Astrocyte (in vitro differentiated cells and primary cell): ENCODE data around the gene EP400. TPM values are rescaled to one million over a fixed set of nuclear protein-coding genes. Genes with fewer than 3 reads are reported as not detected.

ENCODE experiments used
- DNase-seq: peaks from one replicate; pipeline ENCODE4 v3.0.0-alpha.2; 2010; ENCODE audit warnings: low read depth
- FAIRE-seq: peaks from 2 replicates; lab custom pipeline; 2011; peaks lifted over from hg19 to GRCh38; lab: Jason Lieb, UNC
- H2AFZ ChIP-seq: 2 replicates; pipeline ENCODE4 v1.6.0; 2012; ENCODE audit warnings: low read depth, low read length, inconsistent platforms
- H3K27ac ChIP-seq: 2 replicates; pipeline ENCODE4 v1.5.1; 2011; ENCODE audit warnings: low read depth, low read length, inconsistent platforms
- H3K27me3 ChIP-seq: 2 replicates; pipeline ENCODE4 v1.6.0; 2011; ENCODE audit warnings: low read length, inconsistent platforms; ENCODE audit not compliant: insufficient read depth
- H3K36me3 ChIP-seq: 2 replicates; pipeline ENCODE4 v1.5.1; 2011; ENCODE audit warnings: low read length, inconsistent platforms; ENCODE audit not compliant: insufficient read depth
- H3K4me1 ChIP-seq: 2 replicates; pipeline ENCODE4 v1.5.1; 2011; ENCODE audit warnings: low read length, inconsistent platforms; ENCODE audit not compliant: insufficient read depth
- H3K4me2 ChIP-seq: 2 replicates; pipeline ENCODE4 v1.6.0; 2012; ENCODE audit warnings: low read length, inconsistent platforms
- H3K4me3 ChIP-seq: 2 replicates; pipeline ENCODE4 v1.5.1; 2011; ENCODE audit warnings: low read depth, mild to moderate bottlenecking, low read length, inconsistent platforms; ENCODE audit not compliant: insufficient read depth
- H3K79me2 ChIP-seq: 2 replicates; pipeline ENCODE4 v1.6.0; 2012; ENCODE audit warnings: mild to moderate bottlenecking, low read length, inconsistent platforms; ENCODE audit not compliant: insufficient read depth
- H3K9ac ChIP-seq: 2 replicates; pipeline ENCODE4 v1.6.0; 2012; ENCODE audit warnings: mild to moderate bottlenecking, low read length, inconsistent platforms
- H3K9me3 ChIP-seq: 2 replicates; pipeline ENCODE4 v1.5.1; 2012; ENCODE audit warnings: low read depth, mild to moderate bottlenecking, low read length, inconsistent platforms; ENCODE audit not compliant: insufficient read depth
- H4K20me1 ChIP-seq: 2 replicates; pipeline ENCODE4 v1.6.0; 2012; ENCODE audit warnings: low read length, inconsistent platforms; ENCODE audit not compliant: insufficient read depth
- H3K27ac Mint-ChIP-seq: one replicate; pipeline ENCODE4 v1.8.0; 2021; ENCODE audit warnings: mild to moderate bottlenecking, mixed read lengths; ENCODE audit not compliant: unreplicated experiment
- H3K27me3 Mint-ChIP-seq: one replicate; pipeline ENCODE4 v1.8.0; 2021; ENCODE audit warnings: low read depth, mixed read lengths; ENCODE audit not compliant: unreplicated experiment
- H3K36me3 Mint-ChIP-seq: one replicate; pipeline ENCODE4 v1.8.0; 2021; ENCODE audit warnings: low read depth, mixed read lengths; ENCODE audit not compliant: unreplicated experiment
- H3K4me1 Mint-ChIP-seq: one replicate; pipeline ENCODE4 v1.8.0; 2021; ENCODE audit warnings: low read depth, mixed read lengths; ENCODE audit not compliant: unreplicated experiment
- H3K4me3 Mint-ChIP-seq: one replicate; pipeline ENCODE4 v1.8.0; 2021; ENCODE audit warnings: mild to moderate bottlenecking, moderate library complexity, mixed read lengths; ENCODE audit not compliant: unreplicated experiment
- H3K9me3 Mint-ChIP-seq: one replicate; pipeline ENCODE4 v1.8.0; 2021; ENCODE audit warnings: mild to moderate bottlenecking, mixed read lengths; ENCODE audit not compliant: unreplicated experiment
- CTCF ChIP-seq: IDR thresholded peaks from 2 replicates; pipeline ENCODE4 v1.5.1; 2011; ENCODE audit warnings: low read depth, mild to moderate bottlenecking, inconsistent platforms, low read length, moderate library complexity; ENCODE audit not compliant: insufficient read depth
- EZH2 ChIP-seq: IDR thresholded peaks from 2 replicates; pipeline ENCODE4 v1.6.1; 2012; ENCODE audit warnings: mild to moderate bottlenecking, low read length, inconsistent platforms; ENCODE audit not compliant: insufficient read depth
- total RNA-seq: library from RNA; stranded (reverse); gene quantifications from 2 replicates; pipeline ENCODE4 v1.2.1, GENCODE V29; 2021

EP400 gene
- total RNA-seq, 1 donor from 2014 or later = 39.8 TPM

DNA sequence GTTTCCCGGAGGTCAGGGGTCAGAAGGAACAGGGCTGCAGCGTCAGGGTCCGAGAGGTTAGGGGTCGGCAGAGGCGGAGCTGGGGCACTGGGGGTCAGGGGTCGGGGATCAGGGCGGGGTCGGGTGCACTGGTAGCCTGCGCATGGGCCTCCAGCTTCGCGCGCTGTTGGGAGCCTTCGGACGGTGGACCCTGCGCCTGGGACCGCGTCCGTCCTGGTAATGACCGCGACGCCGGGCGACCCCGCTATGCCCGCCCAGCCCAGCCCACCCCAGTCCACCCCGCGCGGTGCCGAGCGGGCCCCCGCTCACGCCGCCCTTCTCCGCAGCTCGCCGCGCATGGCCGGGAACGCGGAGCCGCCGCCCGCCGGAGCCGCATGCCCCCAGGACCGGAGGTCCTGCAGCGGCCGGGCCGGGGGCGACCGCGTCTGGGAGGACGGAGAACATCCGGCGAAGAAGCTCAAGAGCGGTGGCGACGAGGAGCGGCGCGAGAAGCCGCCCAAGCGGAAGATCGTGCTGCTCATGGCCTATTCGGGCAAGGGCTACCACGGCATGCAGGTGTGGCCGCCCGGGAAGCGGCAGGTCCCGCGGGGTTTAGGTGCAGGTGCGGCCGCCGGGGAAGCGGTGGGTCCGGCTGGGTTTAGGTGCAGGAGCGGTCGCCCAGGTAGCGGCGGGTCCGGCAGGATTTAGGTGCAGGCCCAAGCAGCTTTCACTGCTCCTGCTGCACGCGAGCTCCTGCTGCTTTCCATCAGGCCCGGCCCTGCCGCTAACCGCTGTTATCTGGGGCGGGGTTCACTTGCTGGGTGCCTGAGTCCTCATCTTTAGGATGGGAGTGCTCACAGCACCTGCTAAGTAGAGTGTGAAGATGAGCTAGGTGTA, 19.9 kb upstream of the EP400 start:
- peaks cover 34% of the 10 kb centered on the region for H3K79me2 ChIP-seq
- H2AFZ ChIP-seq = peak overlapping the region; percentile 50
- Mint-ChIP-seq H3K4me1 (peaks cover 7% of the 10 kb centered on the region), H3K36me3 (peaks cover 12% of the 10 kb centered on the region), H3K27me3 (no peaks in the 10 kb centered on the region), H3K9me3 (peaks cover 4% of the 10 kb centered on the region), H3K27ac (peak overlapping the region; percentile 80), H3K4me3 (peak overlapping the region; percentile 92)
- H3K36me3 ChIP-seq = peaks cover 27% of the 10 kb centered on the region
- peak overlapping the region; percentile 49 for H3K27ac ChIP-seq
- H3K27me3 ChIP-seq = no peaks in the 10 kb centered on the region
- TF ChIP-seq EZH2 (no peak), CTCF (no peak)
- H3K4me1 ChIP-seq = no peaks in the 10 kb centered on the region
- DNase-seq (no peak), FAIRE-seq (no peak)
- peak overlapping the region; percentile 81 for H3K4me3 ChIP-seq
- H4K20me1 ChIP-seq = peaks cover 34% of the 10 kb centered on the region
- no peaks in the 10 kb centered on the region for H3K9me3 ChIP-seq
- H3K4me2 ChIP-seq = peak overlapping the region; percentile 97
- peak overlapping the region; percentile 94 for H3K9ac ChIP-seq

DNA sequence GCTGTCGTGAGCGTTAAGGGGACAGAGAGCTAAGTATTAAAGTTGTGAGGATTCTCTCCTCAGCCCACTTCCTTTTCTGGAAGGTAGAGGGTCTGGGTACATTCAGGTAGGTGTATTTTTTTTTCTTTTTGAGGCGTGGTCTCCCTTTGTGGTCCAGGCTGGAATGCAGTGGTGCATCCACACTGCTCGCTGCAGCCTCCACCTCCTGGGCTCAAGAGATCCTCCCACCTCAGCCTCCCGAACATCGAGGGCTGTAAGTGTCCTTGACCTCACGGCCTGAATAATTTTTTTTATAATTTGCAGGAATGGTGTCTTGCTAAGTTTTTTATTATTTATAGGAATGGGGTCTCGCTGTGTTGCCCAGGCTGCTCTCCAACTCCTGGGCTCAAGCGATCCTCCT, 19.2 kb upstream of the EP400 start:
- Mint-ChIP-seq H3K27ac (no peak overlapping the region), H3K36me3 (peaks cover 12% of the 10 kb centered on the region), H3K9me3 (peaks cover 2% of the 10 kb centered on the region), H3K4me1 (peaks cover 7% of the 10 kb centered on the region), H3K27me3 (no peaks in the 10 kb centered on the region), H3K4me3 (peak overlapping the region; percentile 92)
- H2AFZ ChIP-seq = peak overlapping the region; percentile 50
- H3K36me3 ChIP-seq = peaks cover 32% of the 10 kb centered on the region
- no peaks in the 10 kb centered on the region for H3K9me3 ChIP-seq
- H3K9ac ChIP-seq = peak overlapping the region; percentile 94
- peak overlapping the region; percentile 81 for H3K4me3 ChIP-seq
- no peak for TF ChIP-seq EZH2
- H3K79me2 ChIP-seq = peaks cover 34% of the 10 kb centered on the region
- FAIRE-seq (no peak), DNase-seq (no peak)
- peaks cover 34% of the 10 kb centered on the region for H4K20me1 ChIP-seq
- H3K4me1 ChIP-seq = no peaks in the 10 kb centered on the region
- no peak overlapping the region for H3K27ac ChIP-seq
- no peaks in the 10 kb centered on the region for H3K27me3 ChIP-seq
- peak overlapping the region; percentile 97 for H3K4me2 ChIP-seq

- Histone ChIP-seq H3K4me2 (no peak overlapping the region), H3K9ac (no peak overlapping the region), H3K36me3 (peaks cover 36% of the 10 kb centered on the region), H3K79me2 (peaks cover 34% of the 10 kb centered on the region), H2AFZ (no peak overlapping the region), H3K4me3 (no peak overlapping the region), H4K20me1 (peaks cover 34% of the 10 kb centered on the region), H3K27me3 (no peaks in the 10 kb centered on the region), H3K4me1 (no peaks in the 10 kb centered on the region), H3K27ac (no peak overlapping the region), H3K9me3 (no peaks in the 10 kb centered on the region)
- FAIRE-seq = no peak
- no peak for DNase-seq
- H3K27me3 Mint-ChIP-seq = no peaks in the 10 kb centered on the region
- H3K36me3 Mint-ChIP-seq = peaks cover 11% of the 10 kb centered on the region
- H3K4me1 Mint-ChIP-seq = peaks cover 7% of the 10 kb centered on the region
- no peaks in the 10 kb centered on the region for H3K9me3 Mint-ChIP-seq
- no peak overlapping the region for H3K4me3 Mint-ChIP-seq
- H3K27ac Mint-ChIP-seq = no peak overlapping the region
- TF ChIP-seq EZH2 = no peak
- TF ChIP-seq CTCF = no peak
These were observed 16.4 kb upstream of the EP400 start for GRCh38 chr12:131933387-131933786.
